ENCODE data around the gene LRFN5. TPM values are rescaled to one million over a fixed set of nuclear protein-coding genes. Genes with fewer than 3 reads are reported as not detected.

The LRFN5 gene
- total and polyA plus RNA-seq, 2 of the 13 experiments (the other 11 are each of a cell fraction or from before 2014, with no cell fraction given): not detected

GRCh38 chr14:41644606-41645005 is 37.9 kb downstream of the LRFN5 start:
- Histone ChIP-seq H3K4me1 (ENCODE audit: insufficient read depth, low read length) (no peaks in the 10 kb centered on the region), H3K4me2 (ENCODE audit: low read depth, low read length) (no peak overlapping the region), H3K9ac (ENCODE audit: insufficient read depth, low read depth, low read length) (no peak overlapping the region), H3K79me2 (ENCODE audit: insufficient read depth, low read length) (no peaks in the 10 kb centered on the region), H4K20me1 (ENCODE audit: insufficient read depth, low read length) (no peaks in the 10 kb centered on the region), H3K9me3 (ENCODE audit: low read length) (peaks cover 48% of the 10 kb centered on the region), H3K27me3 (ENCODE audit: control insufficient read depth in 1 of 2, insufficient read depth in 2 of 2, low read length in 2 of 2) (no peaks in the 10 kb centered on the region), H2AFZ (ENCODE audit: low read length) (no peak overlapping the region), H3K36me3 (replicated peaks in 1 of 2; ENCODE audit: control insufficient read depth in 1 of 2, insufficient read depth in 2 of 2, low read length in 2 of 2) (no peaks in the 10 kb centered on the region), H3K27ac (ENCODE audit: extremely low read length, insufficient read depth, low read length) (no peak overlapping the region), H3K4me3 (replicated peaks in 1 of 3; ENCODE audit: insufficient read depth in 1 of 3, low read depth in 2 of 3, low read length in 3 of 3) (no peak overlapping the region)
- no peak for DNase-seq (ENCODE audit: low spot score)
- no TSS peak for BruUV-seq (replicated peaks)
- 0% methylated on average over 1 of the region's 1 CpG for WGBS (ENCODE audit: low lambda C conversion rate)
- no peak for TF ChIP-seq ZBTB4 (CRISPR knock-in tag; IDR thresholded peaks at IDR 0.05; ENCODE audit: borderline replicate concordance)
- no peak for TF ChIP-seq USF2 (IDR thresholded peaks at IDR 0.05; ENCODE audit: low read depth, low read length)
- TF ChIP-seq USF2 (CRISPR knock-in tag; IDR thresholded peaks at IDR 0.05; ENCODE audit: borderline replicate concordance): no peak
- TF ChIP-seq KLF11 (CRISPR knock-in tag; IDR thresholded peaks at IDR 0.05): no peak
- TF ChIP-seq ZNF432 (CRISPR knock-in tag; IDR thresholded peaks at IDR 0.05; ENCODE audit: borderline replicate concordance): no peak
- ATAC-seq: no peak
- in situ Hi-C loops (cut with HindIII; ENCODE audit: extremely low pct_ligation_motif_present, low pct_unique_long_range_greater_than_20kb) (no loop called here), intact Hi-C loops (cut with micrococcal nuclease; ENCODE audit: unreplicated experiment) (no loop called here)
- ChIA-PET POLR2A (no interaction called here), CTCF (ENCODE audit: low intra/inter-chr PET ratio, low total read pairs) (no interaction called here)
- no peak for FAIRE-seq

Data from HepG2 (cell line).